A673 (cell line): ENCODE results near the gene GPATCH3.

Source experiments
- EZH2 ChIP-seq: fragments of 200-600 bp; sonication (generic); IDR thresholded peaks from 2 replicates; pipeline ENCODE4 v1.6.1; 2017; ENCODE audit warnings: borderline replicate concordance, low read depth, mild to moderate bottlenecking, mixed read lengths, antibody characterized with exemption, low read length; ENCODE audit not compliant: poor library complexity, severe bottlenecking
- TF ChIP-seq, protein P1 (sequence below): fragments of 300-800, 200-600 bp; sonication (generic); conservative IDR thresholded peaks from 2 replicates; pipeline ENCODE4 v1.5.1; 2017; ENCODE audit warnings: low read depth, mild to moderate bottlenecking, antibody characterized with exemption, low read length, moderate library complexity, mixed read lengths

DNA sequence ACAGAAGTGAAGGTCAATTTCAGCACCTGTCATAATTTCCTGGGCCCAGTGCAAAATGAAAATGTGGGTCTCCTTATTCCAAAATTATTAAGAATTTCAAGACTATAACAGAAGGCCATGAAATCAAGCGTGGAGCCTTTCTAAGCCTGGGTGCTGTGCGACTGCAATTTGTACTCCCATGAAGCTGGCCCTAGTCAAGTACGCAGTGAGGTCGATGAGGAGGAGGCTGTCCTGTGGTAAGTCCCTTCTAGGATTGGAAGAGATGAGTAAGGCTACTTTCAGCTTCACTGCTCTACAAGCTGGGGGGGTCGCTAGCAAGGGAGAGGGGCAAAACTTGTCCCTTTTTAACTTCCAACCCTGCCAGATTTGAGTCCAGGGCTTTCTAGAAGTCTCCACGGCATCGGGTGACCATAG is 20.9 kb upstream of the GPATCH3 start:
- TF ChIP-seq, protein P1, sequence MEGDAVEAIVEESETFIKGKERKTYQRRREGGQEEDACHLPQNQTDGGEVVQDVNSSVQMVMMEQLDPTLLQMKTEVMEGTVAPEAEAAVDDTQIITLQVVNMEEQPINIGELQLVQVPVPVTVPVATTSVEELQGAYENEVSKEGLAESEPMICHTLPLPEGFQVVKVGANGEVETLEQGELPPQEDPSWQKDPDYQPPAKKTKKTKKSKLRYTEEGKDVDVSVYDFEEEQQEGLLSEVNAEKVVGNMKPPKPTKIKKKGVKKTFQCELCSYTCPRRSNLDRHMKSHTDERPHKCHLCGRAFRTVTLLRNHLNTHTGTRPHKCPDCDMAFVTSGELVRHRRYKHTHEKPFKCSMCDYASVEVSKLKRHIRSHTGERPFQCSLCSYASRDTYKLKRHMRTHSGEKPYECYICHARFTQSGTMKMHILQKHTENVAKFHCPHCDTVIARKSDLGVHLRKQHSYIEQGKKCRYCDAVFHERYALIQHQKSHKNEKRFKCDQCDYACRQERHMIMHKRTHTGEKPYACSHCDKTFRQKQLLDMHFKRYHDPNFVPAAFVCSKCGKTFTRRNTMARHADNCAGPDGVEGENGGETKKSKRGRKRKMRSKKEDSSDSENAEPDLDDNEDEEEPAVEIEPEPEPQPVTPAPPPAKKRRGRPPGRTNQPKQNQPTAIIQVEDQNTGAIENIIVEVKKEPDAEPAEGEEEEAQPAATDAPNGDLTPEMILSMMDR = no peak
- no peak for TF ChIP-seq EZH2
